Mesenchymal stem cell (in vitro differentiated cells and primary cell): ENCODE data around the gene ADD3.

ENCODE experiments used
- DNase-seq: peaks from one replicate; pipeline ENCODE4 v3.0.0-alpha.2; 2013
- H2AFZ ChIP-seq: one replicate; pipeline ENCODE4 v1.6.1; 2013; ENCODE audit warnings: low read depth, mild to moderate bottlenecking, control low read depth, inconsistent platforms, low read length, moderate library complexity
- H2AK5ac ChIP-seq: 2 replicates; pipeline ENCODE4 v1.6.1; 2013; ENCODE audit warnings: low read length, moderate library complexity, mild to moderate bottlenecking, inconsistent platforms; ENCODE audit not compliant: severe bottlenecking
- H2BK120ac ChIP-seq: one replicate; pipeline ENCODE4 v1.6.1; 2013; ENCODE audit warnings: low read depth, mild to moderate bottlenecking, inconsistent platforms, low read length, moderate library complexity
- H2BK12ac ChIP-seq, 2 experiments: one replicate each; pipeline ENCODE4 v1.6.1; 2013; ENCODE audit warnings: inconsistent platforms in 2 of 2, low read length in 2 of 2, mild to moderate bottlenecking in 2 of 2, moderate library complexity in 2 of 2, control low read depth in 1 of 2
- H2BK15ac ChIP-seq: one replicate; pipeline ENCODE4 v1.6.1; 2013; ENCODE audit warnings: mild to moderate bottlenecking, low read depth, inconsistent platforms; ENCODE audit not compliant: poor library complexity, severe bottlenecking
- H2BK5ac ChIP-seq: 2 replicates; pipeline ENCODE4 v1.6.1; 2013; ENCODE audit warnings: low read depth, mild to moderate bottlenecking, low read length, control low read depth, inconsistent platforms; ENCODE audit not compliant: poor library complexity, severe bottlenecking
- H3K14ac ChIP-seq, 2 experiments: one replicate each; pipeline ENCODE4 v1.6.1; 2013; ENCODE audit warnings: inconsistent platforms in 2 of 2, low read length in 2 of 2, control low read depth in 1 of 2, mild to moderate bottlenecking in 1 of 2, moderate library complexity in 1 of 2
- H3K18ac ChIP-seq, 2 experiments: one replicate each; pipeline ENCODE4 v1.6.1; 2013; ENCODE audit warnings: inconsistent platforms in 2 of 2, low read length in 2 of 2, control low read depth in 1 of 2, low read depth in 1 of 2, mild to moderate bottlenecking in 1 of 2
- H3K23ac ChIP-seq, 2 experiments: one replicate each; pipeline ENCODE4 v1.6.1; 2013; ENCODE audit warnings: inconsistent platforms in 2 of 2, low read length in 2 of 2, mild to moderate bottlenecking in 2 of 2, moderate library complexity in 2 of 2, control low read depth in 1 of 2
- H3K27ac ChIP-seq: 2 replicates; pipeline ENCODE4 v1.5.1; 2013; ENCODE audit warnings: mild to moderate bottlenecking, moderate library complexity, low read length, control low read depth, inconsistent platforms; ENCODE audit not compliant: poor library complexity, severe bottlenecking
- H3K27me3 ChIP-seq, 2 experiments: 2 replicates each; pipeline versions ENCODE4 v1.6.1 to v1.7.0; 2013; ENCODE audit warnings: low read length in 2 of 2, mild to moderate bottlenecking in 2 of 2, moderate library complexity in 2 of 2, control low read depth in 1 of 2, inconsistent platforms in 1 of 2; ENCODE audit not compliant: control insufficient read depth in 1 of 2, insufficient read depth in 1 of 2
- H3K36me3 ChIP-seq, 2 experiments: 2 replicates each; pipeline versions ENCODE4 v1.6.1 to v1.7.0; 2013; ENCODE audit warnings: low read length in 2 of 2, control low read depth in 1 of 2, inconsistent platforms in 1 of 2, low read depth in 1 of 2, mild to moderate bottlenecking in 1 of 2; ENCODE audit not compliant: insufficient read depth in 2 of 2, control insufficient read depth in 1 of 2
- H3K4ac ChIP-seq, 2 experiments: one replicate each; pipeline ENCODE4 v1.6.1; 2013; ENCODE audit warnings: inconsistent platforms in 2 of 2, low read length in 2 of 2, mild to moderate bottlenecking in 2 of 2, moderate library complexity in 2 of 2, control low read depth in 1 of 2, low read depth in 1 of 2
- H3K4me1 ChIP-seq: 2 replicates; pipeline ENCODE4 v1.6.1; 2013; ENCODE audit warnings: low read depth, low read length, control low read depth; ENCODE audit not compliant: control insufficient read depth, insufficient read depth
- H3K4me2 ChIP-seq: 2 replicates; pipeline ENCODE4 v1.6.1; 2013; ENCODE audit warnings: low read length, mild to moderate bottlenecking, inconsistent platforms; ENCODE audit not compliant: poor library complexity, severe bottlenecking
- H3K4me3 ChIP-seq, 2 experiments: 2 replicates each; pipeline versions ENCODE4 v1.5.1 to v1.7.0; 2013; ENCODE audit warnings: low read length in 2 of 2, mild to moderate bottlenecking in 2 of 2, control low read depth in 1 of 2, low read depth in 1 of 2; ENCODE audit not compliant: insufficient read depth in 1 of 2
- H3K79me1 ChIP-seq: replicated peaks from 2 replicates; pipeline ENCODE4 v1.6.1; 2013; ENCODE audit warnings: mild to moderate bottlenecking, control low read depth, low read length, inconsistent platforms; ENCODE audit not compliant: poor library complexity, severe bottlenecking
- H3K9ac ChIP-seq: 2 replicates; pipeline ENCODE4 v1.7.0; 2013; ENCODE audit warnings: mild to moderate bottlenecking, low read length, moderate library complexity
- H3K9me3 ChIP-seq: 2 replicates; pipeline ENCODE4 v1.7.0; 2013; ENCODE audit warnings: mild to moderate bottlenecking, low read length; ENCODE audit not compliant: control insufficient read depth
- H4K8ac ChIP-seq: one replicate; pipeline ENCODE4 v1.6.1; 2013; ENCODE audit warnings: inconsistent platforms, mild to moderate bottlenecking, low read length, moderate library complexity
- H4K91ac ChIP-seq: one replicate; pipeline ENCODE4 v1.6.1; 2013; ENCODE audit warnings: mild to moderate bottlenecking, low read length, inconsistent platforms
- whole genome bisulfite sequencing: methylation state at CpG from one replicate; pipeline ENCODE4 v1.1.7; 2013; ENCODE audit warnings: mixed read lengths; 5-methylcytosine and 5-hydroxymethylcytosine counted together

ADD3 gene

DNA sequence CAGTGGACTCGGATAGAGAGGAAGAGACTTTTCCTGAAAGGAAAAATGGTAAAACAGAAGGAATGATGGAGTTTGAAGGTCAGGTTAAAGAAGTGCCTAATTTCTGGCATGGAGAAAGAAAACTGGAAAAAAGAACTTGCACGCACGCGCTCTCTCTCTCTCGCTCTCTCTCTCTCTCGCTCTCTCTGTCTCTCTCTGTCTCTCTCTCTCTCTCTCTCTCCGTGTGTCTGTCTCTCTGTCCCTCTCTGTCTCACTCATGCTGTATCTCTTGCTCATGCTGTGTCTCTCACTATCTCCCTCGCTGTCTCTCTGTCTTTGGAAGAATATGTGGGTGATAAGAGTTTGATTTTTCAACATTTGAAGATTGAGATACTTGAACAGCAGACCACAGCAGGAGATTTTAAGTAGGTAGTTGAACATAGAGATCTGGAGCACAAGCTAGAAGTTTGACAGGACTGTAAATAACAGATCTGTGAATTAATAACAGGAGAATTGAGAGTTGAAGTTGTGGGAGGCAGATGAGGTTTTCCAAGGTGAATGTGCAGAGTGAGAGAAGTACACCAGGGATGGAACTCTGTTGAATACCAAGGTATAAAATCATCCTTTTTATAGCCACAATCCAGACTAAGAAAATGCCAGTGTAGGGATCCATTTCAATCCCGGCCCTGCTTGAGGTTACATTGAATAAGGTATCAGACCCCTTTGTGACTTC, 33.1 kb downstream of the ADD3 start:
- 93% methylated on average over 9 of the region's 9 CpGs for WGBS
- H4K91ac ChIP-seq, result no peak overlapping the region

DNA sequence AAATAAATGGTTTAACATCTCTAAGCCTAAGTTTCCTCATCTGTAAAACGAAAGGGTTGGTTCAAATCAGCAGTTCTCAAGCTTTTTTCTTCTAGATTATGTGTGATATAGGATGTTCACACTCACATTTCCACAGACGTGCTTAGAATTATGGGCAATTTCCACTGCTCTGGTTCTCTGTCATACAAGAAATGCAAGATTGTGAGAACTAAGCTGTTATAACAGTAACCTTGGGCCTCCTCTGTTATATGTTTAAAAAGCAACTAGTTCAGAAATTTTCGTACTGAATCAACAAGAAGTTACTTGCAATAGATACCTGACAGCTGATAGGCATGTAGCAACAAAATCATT, 33.7 kb downstream of the ADD3 start:
- no peak overlapping the region for H2BK120ac ChIP-seq
- H3K4me3 ChIP-seq, result no peak overlapping the region
- no peaks in the 10 kb centered on the region for H3K36me3 ChIP-seq
- H2BK15ac ChIP-seq, result no peak overlapping the region
- peaks cover 7% of the 10 kb centered on the region for H3K4me1 ChIP-seq
- H3K14ac ChIP-seq, result no peak overlapping the region
- no peak overlapping the region for H2AFZ ChIP-seq
- peaks cover 8% of the 10 kb centered on the region for H3K79me1 ChIP-seq
- H3K27ac ChIP-seq, result peak overlapping the region; percentile 95
- H3K4ac ChIP-seq, result no peak overlapping the region
- H4K91ac ChIP-seq, result no peak overlapping the region
- no peaks in the 10 kb centered on the region for H3K9me3 ChIP-seq
- H2BK5ac ChIP-seq, result no peak overlapping the region
- H4K8ac ChIP-seq, result no peak overlapping the region
- no peak overlapping the region for H3K4me2 ChIP-seq
- no peak overlapping the region for H3K18ac ChIP-seq
- H3K27me3 ChIP-seq, result no peaks in the 10 kb centered on the region
- 88% methylated on average over 1 of the region's 3 CpGs for WGBS
- no peak overlapping the region for H3K23ac ChIP-seq
- no peak overlapping the region for H3K9ac ChIP-seq
- no peak overlapping the region for H2AK5ac ChIP-seq
- DNase-seq, result no peak
- no peak overlapping the region for H2BK12ac ChIP-seq

More for the DNA sequence above, 33.1 kb downstream of the ADD3 start:
- no peak overlapping the region for H4K8ac ChIP-seq
- H3K36me3 ChIP-seq, result no peaks in the 10 kb centered on the region
- no peaks in the 10 kb centered on the region for H3K27me3 ChIP-seq
- no peak overlapping the region for H3K9ac ChIP-seq
- H2BK12ac ChIP-seq, result no peak overlapping the region
- H3K27ac ChIP-seq, result peak overlapping the region; percentile 95
- H2BK5ac ChIP-seq, result no peak overlapping the region
- H3K79me1 ChIP-seq, result peaks cover 8% of the 10 kb centered on the region
- H3K9me3 ChIP-seq, result no peaks in the 10 kb centered on the region
- no peak overlapping the region for H3K18ac ChIP-seq
- no peak overlapping the region for H3K14ac ChIP-seq
- peak overlapping the region; percentile 26 for H2AK5ac ChIP-seq
- H3K4me3 ChIP-seq, result no peak overlapping the region
- H2BK15ac ChIP-seq, result no peak overlapping the region
- no peak overlapping the region for H3K4ac ChIP-seq
- no peak overlapping the region for H2BK120ac ChIP-seq
- H3K23ac ChIP-seq, result no peak overlapping the region
- peak overlapping the region; percentile 38 for H3K4me2 ChIP-seq
- no peak overlapping the region for H2AFZ ChIP-seq
- peaks cover 7% of the 10 kb centered on the region for H3K4me1 ChIP-seq
- no peak for DNase-seq

DNA sequence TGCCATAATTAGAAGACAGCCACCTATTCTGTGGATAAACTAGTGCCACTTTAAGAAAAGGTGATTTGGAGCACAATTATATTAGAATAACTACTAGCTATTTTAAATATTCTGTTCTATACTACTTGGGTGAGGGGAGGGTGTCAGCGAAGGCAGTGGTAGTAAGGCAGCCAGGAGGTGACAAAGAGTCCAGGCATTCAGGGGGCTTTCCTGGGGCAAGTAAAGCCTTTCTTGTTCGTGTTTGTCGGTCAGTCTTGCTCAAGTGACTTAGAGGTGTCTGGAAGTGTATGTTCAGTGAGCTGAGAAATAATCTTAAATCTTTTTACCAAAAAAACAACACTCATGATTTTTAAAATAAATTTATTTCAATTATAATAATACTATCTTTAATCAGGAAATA, 34.4 kb downstream of the ADD3 start:
- peak overlapping the region; percentile 77 for H3K27ac ChIP-seq
- no peak overlapping the region for H4K91ac ChIP-seq
- no peak overlapping the region for H3K4ac ChIP-seq
- H3K14ac ChIP-seq, result no peak overlapping the region
- H2BK15ac ChIP-seq, result no peak overlapping the region
- H3K27me3 ChIP-seq, result no peaks in the 10 kb centered on the region
- H2AK5ac ChIP-seq, result no peak overlapping the region
- peak; percentile 66 for DNase-seq
- no peak overlapping the region for H2AFZ ChIP-seq
- no peak overlapping the region for H4K8ac ChIP-seq
- peak overlapping the region; percentile 57 for H2BK5ac ChIP-seq
- 47% methylated on average over 1 of the region's 3 CpGs for WGBS
- H3K9me3 ChIP-seq, result no peaks in the 10 kb centered on the region
- no peak overlapping the region for H3K4me3 ChIP-seq
- no peak overlapping the region for H2BK12ac ChIP-seq
- H3K79me1 ChIP-seq, result peaks cover 6% of the 10 kb centered on the region
- no peak overlapping the region for H3K9ac ChIP-seq
- H2BK120ac ChIP-seq, result no peak overlapping the region
- peak overlapping the region in 1 of 2 experiments; percentile 2 for H3K18ac ChIP-seq
- peaks cover 0 to 2% of the 10 kb centered on the region in 2 experiments for H3K36me3 ChIP-seq
- no peak overlapping the region for H3K23ac ChIP-seq
- peak overlapping the region; percentile 7 for H3K4me2 ChIP-seq
- H3K4me1 ChIP-seq, result peaks cover 6% of the 10 kb centered on the region

DNA sequence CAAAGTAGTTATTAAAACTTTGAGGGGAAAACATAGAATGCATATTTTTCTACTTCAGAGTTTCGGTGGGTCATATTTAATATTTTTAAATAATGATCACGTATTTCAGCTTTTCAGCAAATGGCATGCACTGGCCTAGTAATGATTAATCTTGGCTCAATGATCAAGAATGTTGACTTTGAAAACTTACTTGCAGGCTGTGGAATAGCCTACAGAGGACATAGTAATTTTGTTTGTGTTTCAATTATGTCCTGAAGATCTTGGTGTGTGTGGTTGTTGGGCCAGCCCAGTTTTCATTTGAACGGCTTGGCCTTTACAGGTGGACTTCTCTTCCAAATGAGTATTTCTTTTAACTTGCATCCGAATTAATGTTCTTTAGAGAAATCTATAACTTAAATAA, 35.1 kb downstream of the ADD3 start:
- WGBS, result 100% methylated on average over 2 of the region's 4 CpGs
- no peaks in the 10 kb centered on the region for H3K27me3 ChIP-seq
- H3K4me3 ChIP-seq, result no peak overlapping the region
- no peak overlapping the region for H2BK5ac ChIP-seq
- no peak overlapping the region for H2BK12ac ChIP-seq
- H2AK5ac ChIP-seq, result no peak overlapping the region
- no peak overlapping the region for H3K23ac ChIP-seq
- no peak for DNase-seq
- no peak overlapping the region for H3K9ac ChIP-seq
- H4K8ac ChIP-seq, result no peak overlapping the region
- no peak overlapping the region for H2AFZ ChIP-seq
- peak overlapping the region; percentile 47 for H3K4me2 ChIP-seq
- H3K27ac ChIP-seq, result peak overlapping the region; percentile 88
- H3K9me3 ChIP-seq, result peaks cover 3% of the 10 kb centered on the region
- H4K91ac ChIP-seq, result no peak overlapping the region
- no peak overlapping the region for H3K4ac ChIP-seq
- H2BK120ac ChIP-seq, result no peak overlapping the region
- H3K79me1 ChIP-seq, result peaks cover 6% of the 10 kb centered on the region
- H3K14ac ChIP-seq, result no peak overlapping the region
- no peak overlapping the region for H3K18ac ChIP-seq
- no peak overlapping the region for H2BK15ac ChIP-seq
- H3K4me1 ChIP-seq, result peaks cover 4% of the 10 kb centered on the region
- H3K36me3 ChIP-seq, result peaks cover 0 to 6% of the 10 kb centered on the region in 2 experiments
